ENCODE measurements around the gene TTLL8.

Gene TTLL8

DNA sequence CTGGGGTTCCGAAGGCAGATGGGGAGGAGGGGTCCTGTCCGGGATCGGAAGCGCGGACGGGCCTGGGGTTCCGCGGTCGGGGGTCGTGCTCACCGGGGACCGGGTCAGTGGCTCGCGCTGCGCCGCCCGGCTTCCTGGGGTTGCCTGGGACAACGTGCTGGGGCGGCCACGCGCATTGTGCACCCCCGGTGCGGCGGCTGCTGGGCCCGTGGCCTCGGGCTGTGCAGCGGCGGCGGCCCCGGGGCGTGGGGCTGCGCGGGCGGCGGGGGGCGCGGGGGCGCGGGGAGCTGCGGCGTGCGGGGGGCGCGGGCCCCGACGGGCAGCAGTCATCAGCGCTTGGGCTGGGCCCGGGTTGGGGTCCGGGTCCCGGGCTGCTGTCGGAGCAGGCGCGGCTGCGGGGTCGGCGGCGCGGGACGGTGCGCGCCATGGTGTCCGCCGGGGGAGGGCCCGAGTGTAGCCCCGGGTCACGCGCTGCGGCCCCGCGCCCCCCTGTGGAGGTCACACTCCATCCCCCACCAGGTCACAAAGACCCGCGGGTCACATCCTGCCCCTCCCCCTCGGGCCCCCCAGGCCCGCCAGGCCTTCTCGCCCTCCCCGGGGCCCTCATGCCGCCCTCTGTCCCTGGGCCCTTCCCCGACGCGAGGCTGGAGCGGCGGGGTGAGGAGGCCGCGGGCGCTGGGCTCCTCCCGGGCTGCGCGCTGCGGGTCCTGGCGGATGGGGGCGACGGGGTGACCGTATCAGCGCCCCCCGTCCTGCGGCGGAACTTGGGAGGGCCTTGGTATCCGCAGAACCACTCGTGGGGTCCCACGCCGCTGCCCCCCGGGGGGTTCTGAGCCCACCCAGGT lies at the start of gene TTLL8:
Gene TTLL8, minus strand, starts transcription at position 238 of the 845 bp plus-strand sequence.
- Histone ChIP-seq H3K27me3 (ENCODE audit: control insufficient read depth in 2 of 2, insufficient read depth in 2 of 2, low read length in 2 of 2) (peaks cover 6 to 8% of the 10 kb centered on the region in 2 donors), H3K4me3 (ENCODE audit: low read length in 2 of 2) (no peak within 1 kb of the TSS), H3K27ac (ENCODE audit: low read depth in 2 of 2, low read length in 2 of 2) (no peak within 1 kb of the TSS)

GRCh38 chr22:50107529-50107928 lies 49.4 kb upstream of the TTLL8 start:
- H3K4me1 ChIP-seq (ENCODE audit: control insufficient read depth in 2 of 2, insufficient read depth in 2 of 2, low read length in 2 of 2) = no peaks in the 10 kb centered on the region
- no peaks in the 10 kb centered on the region for H3K9me3 ChIP-seq (ENCODE audit: control insufficient read depth in 2 of 2, low read length in 2 of 2)
- no peak overlapping the region for H3K4me3 ChIP-seq (ENCODE audit: low read length in 2 of 2)
- H3K9ac ChIP-seq (ENCODE audit: low read depth in 1 of 2, low read length in 2 of 2) = no peak overlapping the region
- no peak overlapping the region for H3K27ac ChIP-seq (ENCODE audit: low read depth in 2 of 2, low read length in 2 of 2)
- H3K27me3 ChIP-seq (ENCODE audit: control insufficient read depth in 2 of 2, insufficient read depth in 2 of 2, low read length in 2 of 2) = peaks cover 0 to 3% of the 10 kb centered on the region in 2 donors
- no peaks in the 10 kb centered on the region for H3K36me3 ChIP-seq (ENCODE audit: control insufficient read depth in 2 of 2, insufficient read depth in 2 of 2, low read length in 2 of 2)

More for the DNA sequence above, at the start of gene TTLL8:
- H3K36me3 ChIP-seq (ENCODE audit: control insufficient read depth in 2 of 2, insufficient read depth in 2 of 2, low read length in 2 of 2) = no peaks in the 10 kb centered on the region
- no peaks in the 10 kb centered on the region for H3K4me1 ChIP-seq (ENCODE audit: control insufficient read depth in 2 of 2, insufficient read depth in 2 of 2, low read length in 2 of 2)
- no peak within 1 kb of the TSS for H3K9ac ChIP-seq (ENCODE audit: low read depth in 1 of 2, low read length in 2 of 2)
- H3K9me3 ChIP-seq (ENCODE audit: control insufficient read depth in 2 of 2, low read length in 2 of 2) = peaks cover 0 to 3% of the 10 kb centered on the region in 2 donors

- H3K9ac ChIP-seq (ENCODE audit: low read depth in 1 of 2, low read length in 2 of 2) = no peak overlapping the region
Observed at GRCh38 chr22:50105208-50106100, 47.4 kb upstream of the TTLL8 start.

GRCh38 chr22:50104141-50104544 lies 46.0 kb upstream of the TTLL8 start:
- Histone ChIP-seq H3K27me3 (ENCODE audit: control insufficient read depth in 2 of 2, insufficient read depth in 2 of 2, low read length in 2 of 2) (peaks cover 0 to 3% of the 10 kb centered on the region in 2 donors), H3K27ac (ENCODE audit: low read depth in 2 of 2, low read length in 2 of 2) (no peak overlapping the region), H3K36me3 (ENCODE audit: control insufficient read depth in 2 of 2, insufficient read depth in 2 of 2, low read length in 2 of 2) (no peaks in the 10 kb centered on the region), H3K4me1 (ENCODE audit: control insufficient read depth in 2 of 2, insufficient read depth in 2 of 2, low read length in 2 of 2) (no peaks in the 10 kb centered on the region), H3K9me3 (ENCODE audit: control insufficient read depth in 2 of 2, low read length in 2 of 2) (no peaks in the 10 kb centered on the region), H3K9ac (ENCODE audit: low read depth in 1 of 2, low read length in 2 of 2) (no peak overlapping the region), H3K4me3 (ENCODE audit: low read length in 2 of 2) (no peak overlapping the region)

More at GRCh38 chr22:50105208-50106100, 47.4 kb upstream of the TTLL8 start:
- Histone ChIP-seq H3K4me1 (ENCODE audit: control insufficient read depth in 2 of 2, insufficient read depth in 2 of 2, low read length in 2 of 2) (no peaks in the 10 kb centered on the region), H3K36me3 (ENCODE audit: control insufficient read depth in 2 of 2, insufficient read depth in 2 of 2, low read length in 2 of 2) (no peaks in the 10 kb centered on the region), H3K27me3 (ENCODE audit: control insufficient read depth in 2 of 2, insufficient read depth in 2 of 2, low read length in 2 of 2) (peaks cover 0 to 3% of the 10 kb centered on the region in 2 donors), H3K9me3 (ENCODE audit: control insufficient read depth in 2 of 2, low read length in 2 of 2) (no peaks in the 10 kb centered on the region), H3K4me3 (ENCODE audit: low read length in 2 of 2) (no peak overlapping the region), H3K27ac (ENCODE audit: low read depth in 2 of 2, low read length in 2 of 2) (no peak overlapping the region)

- no peak overlapping the region for H3K4me3 ChIP-seq (ENCODE audit: low read length in 2 of 2)
- no peak overlapping the region for H3K27ac ChIP-seq (ENCODE audit: low read depth in 2 of 2, low read length in 2 of 2)
- peaks cover 0 to 3% of the 10 kb centered on the region in 2 donors for H3K27me3 ChIP-seq (ENCODE audit: control insufficient read depth in 2 of 2, insufficient read depth in 2 of 2, low read length in 2 of 2)
- no peaks in the 10 kb centered on the region for H3K9me3 ChIP-seq (ENCODE audit: control insufficient read depth in 2 of 2, low read length in 2 of 2)
- no peaks in the 10 kb centered on the region for H3K4me1 ChIP-seq (ENCODE audit: control insufficient read depth in 2 of 2, insufficient read depth in 2 of 2, low read length in 2 of 2)
- no peak overlapping the region for H3K9ac ChIP-seq (ENCODE audit: low read depth in 1 of 2, low read length in 2 of 2)
- no peaks in the 10 kb centered on the region for H3K36me3 ChIP-seq (ENCODE audit: control insufficient read depth in 2 of 2, insufficient read depth in 2 of 2, low read length in 2 of 2)
Observed at GRCh38 chr22:50102946-50103345, 44.8 kb upstream of the TTLL8 start.

DNA sequence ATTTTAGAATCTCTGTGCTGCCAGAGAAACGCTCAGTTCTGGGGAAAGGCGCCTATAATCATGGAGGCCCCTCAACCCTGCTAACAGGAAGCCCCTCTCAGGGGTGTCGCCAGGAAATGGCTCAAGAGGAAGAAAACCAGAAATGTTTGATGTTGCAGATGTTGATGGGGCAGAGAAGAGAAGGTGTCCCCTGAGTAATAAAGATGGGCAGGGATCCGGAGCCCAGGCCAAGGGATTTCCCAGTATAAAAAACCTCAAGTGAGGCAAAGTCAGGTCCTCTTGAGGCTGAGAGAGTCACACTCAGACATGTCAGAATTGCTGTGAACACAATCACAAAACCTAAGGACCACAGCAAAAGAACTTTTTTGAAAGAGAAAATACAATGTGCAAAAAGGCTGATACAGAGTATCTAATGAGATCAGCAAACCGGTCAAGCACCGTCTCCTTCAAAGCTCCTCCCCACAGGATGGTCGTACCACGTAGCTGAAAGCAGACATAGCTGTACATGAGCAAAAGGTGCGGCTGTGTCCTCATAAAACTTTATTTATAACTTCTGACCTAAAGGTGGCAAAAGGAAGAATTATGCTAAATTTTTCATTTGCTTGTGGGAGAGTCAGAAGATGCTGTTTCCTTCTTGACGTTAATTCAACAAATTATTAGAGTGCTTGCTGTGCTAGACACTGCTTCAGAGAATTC lies 43.9 kb upstream of the TTLL8 start:
- Histone ChIP-seq H3K27me3 (ENCODE audit: control insufficient read depth in 2 of 2, insufficient read depth in 2 of 2, low read length in 2 of 2) (peaks cover 0 to 3% of the 10 kb centered on the region in 2 donors), H3K9me3 (ENCODE audit: control insufficient read depth in 2 of 2, low read length in 2 of 2) (no peaks in the 10 kb centered on the region), H3K27ac (ENCODE audit: low read depth in 2 of 2, low read length in 2 of 2) (no peak overlapping the region), H3K4me3 (ENCODE audit: low read length in 2 of 2) (no peak overlapping the region), H3K4me1 (ENCODE audit: control insufficient read depth in 2 of 2, insufficient read depth in 2 of 2, low read length in 2 of 2) (no peaks in the 10 kb centered on the region), H3K36me3 (ENCODE audit: control insufficient read depth in 2 of 2, insufficient read depth in 2 of 2, low read length in 2 of 2) (no peaks in the 10 kb centered on the region), H3K9ac (ENCODE audit: low read depth in 1 of 2, low read length in 2 of 2) (no peak overlapping the region)

GRCh38 chr22:50098052-50098451 lies 40.0 kb upstream of the TTLL8 start:
- H3K4me3 ChIP-seq (ENCODE audit: low read length in 2 of 2) = no peak overlapping the region
- no peaks in the 10 kb centered on the region for H3K9me3 ChIP-seq (ENCODE audit: control insufficient read depth in 2 of 2, low read length in 2 of 2)
- H3K27ac ChIP-seq (ENCODE audit: low read depth in 2 of 2, low read length in 2 of 2) = no peak overlapping the region
- no peak overlapping the region for H3K9ac ChIP-seq (ENCODE audit: low read depth in 1 of 2, low read length in 2 of 2)
- no peaks in the 10 kb centered on the region for H3K4me1 ChIP-seq (ENCODE audit: control insufficient read depth in 2 of 2, insufficient read depth in 2 of 2, low read length in 2 of 2)
- H3K27me3 ChIP-seq (ENCODE audit: control insufficient read depth in 2 of 2, insufficient read depth in 2 of 2, low read length in 2 of 2) = peaks cover 0 to 3% of the 10 kb centered on the region in 2 donors
- no peaks in the 10 kb centered on the region for H3K36me3 ChIP-seq (ENCODE audit: control insufficient read depth in 2 of 2, insufficient read depth in 2 of 2, low read length in 2 of 2)

DNA sequence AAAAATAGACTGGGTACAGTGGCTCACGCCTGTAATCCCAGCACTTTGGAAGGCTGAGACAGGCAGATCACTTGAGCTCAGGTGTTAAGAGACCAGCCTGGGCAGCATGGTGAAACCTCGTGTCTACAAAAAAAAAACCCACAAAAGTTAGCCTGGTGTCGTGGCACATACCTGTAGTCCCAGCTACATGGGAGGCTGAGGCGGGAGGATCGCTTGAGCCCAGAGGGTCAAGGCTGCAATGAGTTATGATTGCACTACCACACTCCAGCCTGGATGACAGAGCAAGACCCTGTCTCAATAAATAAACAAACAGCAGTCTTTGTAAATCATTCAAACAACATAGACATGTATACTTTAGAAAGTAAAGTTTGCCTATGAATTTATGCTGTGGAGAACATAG lies 34.2 kb upstream of the TTLL8 start:
- Histone ChIP-seq H3K27me3 (ENCODE audit: control insufficient read depth in 2 of 2, insufficient read depth in 2 of 2, low read length in 2 of 2) (no peaks in the 10 kb centered on the region), H3K36me3 (ENCODE audit: control insufficient read depth in 2 of 2, insufficient read depth in 2 of 2, low read length in 2 of 2) (no peaks in the 10 kb centered on the region), H3K4me1 (ENCODE audit: control insufficient read depth in 2 of 2, insufficient read depth in 2 of 2, low read length in 2 of 2) (no peaks in the 10 kb centered on the region), H3K27ac (ENCODE audit: low read depth in 2 of 2, low read length in 2 of 2) (no peak overlapping the region), H3K4me3 (ENCODE audit: low read length in 2 of 2) (no peak overlapping the region), H3K9ac (ENCODE audit: low read depth in 1 of 2, low read length in 2 of 2) (no peak overlapping the region), H3K9me3 (ENCODE audit: control insufficient read depth in 2 of 2, low read length in 2 of 2) (no peaks in the 10 kb centered on the region)

DNA sequence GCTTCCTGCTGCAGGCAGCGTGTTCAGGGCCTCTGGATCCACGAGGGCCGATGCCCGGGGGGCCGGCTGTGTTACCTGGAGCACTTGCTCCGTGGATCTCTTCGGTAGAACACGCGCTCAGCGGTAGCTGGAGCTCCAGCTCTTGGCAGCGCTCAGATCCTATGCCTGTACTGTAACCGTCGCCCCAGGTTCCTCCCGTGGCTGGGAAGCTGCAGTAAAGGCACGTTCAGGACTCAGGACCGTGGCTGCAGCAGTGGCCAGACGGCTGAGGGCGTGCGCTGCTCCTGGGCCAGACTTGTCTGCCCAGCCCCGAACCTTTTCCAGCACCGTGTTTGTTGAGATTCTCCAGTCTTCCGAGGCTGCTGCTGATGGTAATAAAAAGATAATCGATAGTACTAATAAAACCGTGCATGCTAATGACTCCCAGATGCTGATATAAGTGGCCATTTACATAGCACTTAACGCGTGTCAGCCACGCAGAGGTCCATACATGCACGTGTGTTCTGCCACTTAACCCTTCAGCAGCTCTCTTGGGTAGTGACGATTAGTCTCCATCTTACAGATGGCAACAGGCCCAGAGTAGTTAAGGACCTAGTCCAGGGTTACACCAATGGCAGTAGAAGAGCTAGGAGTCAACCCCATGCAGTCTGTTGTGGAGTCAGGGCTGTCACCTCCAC lies 33.1 kb upstream of the TTLL8 start:
- H3K9me3 ChIP-seq (ENCODE audit: control insufficient read depth in 2 of 2, low read length in 2 of 2) = no peaks in the 10 kb centered on the region
- no peaks in the 10 kb centered on the region for H3K27me3 ChIP-seq (ENCODE audit: control insufficient read depth in 2 of 2, insufficient read depth in 2 of 2, low read length in 2 of 2)
- H3K4me3 ChIP-seq (ENCODE audit: low read length in 2 of 2) = no peak overlapping the region
- no peak overlapping the region for H3K9ac ChIP-seq (ENCODE audit: low read depth in 1 of 2, low read length in 2 of 2)
- H3K36me3 ChIP-seq (ENCODE audit: control insufficient read depth in 2 of 2, insufficient read depth in 2 of 2, low read length in 2 of 2) = no peaks in the 10 kb centered on the region
- H3K27ac ChIP-seq (ENCODE audit: low read depth in 2 of 2, low read length in 2 of 2) = no peak overlapping the region
- no peaks in the 10 kb centered on the region for H3K4me1 ChIP-seq (ENCODE audit: control insufficient read depth in 2 of 2, insufficient read depth in 2 of 2, low read length in 2 of 2)
